ENCODE measurements around the gene SLC9A9.

The SLC9A9 gene

GRCh38 chr3:143596957-143597642 is 251.2 kb downstream of the SLC9A9 start:
- Mint-ChIP-seq H3K27ac (no peak overlapping the region), H3K4me1 (ENCODE audit: low read depth) (no peaks in the 10 kb centered on the region), H3K36me3 (ENCODE audit: low read depth) (no peaks in the 10 kb centered on the region), H3K27me3 (ENCODE audit: low read depth) (no peaks in the 10 kb centered on the region), H3K4me3 (no peak overlapping the region), H3K9me3 (no peaks in the 10 kb centered on the region)

GRCh38 chr3:143595456-143596077 is 252.7 kb downstream of the SLC9A9 start:
- no peaks in the 10 kb centered on the region for H3K36me3 Mint-ChIP-seq (ENCODE audit: low read depth)
- no peaks in the 10 kb centered on the region for H3K27me3 Mint-ChIP-seq (ENCODE audit: low read depth)
- no peaks in the 10 kb centered on the region for H3K9me3 Mint-ChIP-seq
- no peak overlapping the region for H3K27ac Mint-ChIP-seq
- H3K4me1 Mint-ChIP-seq (ENCODE audit: low read depth), result no peaks in the 10 kb centered on the region
- H3K4me3 Mint-ChIP-seq, result no peak overlapping the region

GRCh38 chr3:143594206-143594605 is 254.1 kb downstream of the SLC9A9 start:
- H3K9me3 Mint-ChIP-seq, result no peaks in the 10 kb centered on the region
- no peaks in the 10 kb centered on the region for H3K27me3 Mint-ChIP-seq (ENCODE audit: low read depth)
- no peaks in the 10 kb centered on the region for H3K36me3 Mint-ChIP-seq (ENCODE audit: low read depth)
- no peak overlapping the region for H3K27ac Mint-ChIP-seq
- H3K4me1 Mint-ChIP-seq (ENCODE audit: low read depth), result no peaks in the 10 kb centered on the region
- H3K4me3 Mint-ChIP-seq, result no peak overlapping the region

GRCh38 chr3:143590660-143591059 is 257.6 kb downstream of the SLC9A9 start:
- Mint-ChIP-seq H3K27ac (no peak overlapping the region), H3K36me3 (ENCODE audit: low read depth) (no peaks in the 10 kb centered on the region), H3K4me1 (ENCODE audit: low read depth) (peaks cover 8% of the 10 kb centered on the region)

GRCh38 chr3:143586576-143586975 is 261.7 kb downstream of the SLC9A9 start:
- no peaks in the 10 kb centered on the region for H3K9me3 Mint-ChIP-seq
- H3K27ac Mint-ChIP-seq, result no peak overlapping the region
- no peaks in the 10 kb centered on the region for H3K36me3 Mint-ChIP-seq (ENCODE audit: low read depth)
- H3K27me3 Mint-ChIP-seq (ENCODE audit: low read depth), result no peaks in the 10 kb centered on the region
- H3K4me3 Mint-ChIP-seq, result no peak overlapping the region
- peaks cover 11% of the 10 kb centered on the region for H3K4me1 Mint-ChIP-seq (ENCODE audit: low read depth)

More at GRCh38 chr3:143590660-143591059, 257.6 kb downstream of the SLC9A9 start:
- no peaks in the 10 kb centered on the region for H3K27me3 Mint-ChIP-seq (ENCODE audit: low read depth)
- no peaks in the 10 kb centered on the region for H3K9me3 Mint-ChIP-seq
- no peak overlapping the region for H3K4me3 Mint-ChIP-seq

GRCh38 chr3:143585720-143586456 is 262.4 kb downstream of the SLC9A9 start:
- no peaks in the 10 kb centered on the region for H3K9me3 Mint-ChIP-seq
- H3K36me3 Mint-ChIP-seq (ENCODE audit: low read depth), result no peaks in the 10 kb centered on the region
- no peak overlapping the region for H3K27ac Mint-ChIP-seq
- no peak overlapping the region for H3K4me3 Mint-ChIP-seq
- H3K27me3 Mint-ChIP-seq (ENCODE audit: low read depth), result no peaks in the 10 kb centered on the region
- peaks cover 11% of the 10 kb centered on the region for H3K4me1 Mint-ChIP-seq (ENCODE audit: low read depth)

GRCh38 chr3:143584474-143584873 is 263.8 kb downstream of the SLC9A9 start:
- peaks cover 11% of the 10 kb centered on the region for H3K4me1 Mint-ChIP-seq (ENCODE audit: low read depth)
- no peaks in the 10 kb centered on the region for H3K27me3 Mint-ChIP-seq (ENCODE audit: low read depth)
- no peaks in the 10 kb centered on the region for H3K36me3 Mint-ChIP-seq (ENCODE audit: low read depth)
- H3K9me3 Mint-ChIP-seq, result no peaks in the 10 kb centered on the region
- H3K4me3 Mint-ChIP-seq, result no peak overlapping the region
- no peak overlapping the region for H3K27ac Mint-ChIP-seq

GRCh38 chr3:143581972-143582722 is 266.1 kb downstream of the SLC9A9 start:
- Mint-ChIP-seq H3K36me3 (ENCODE audit: low read depth) (peaks cover 3% of the 10 kb centered on the region), H3K27ac (no peak overlapping the region), H3K4me3 (no peak overlapping the region), H3K9me3 (peaks cover 3% of the 10 kb centered on the region), H3K4me1 (ENCODE audit: low read depth) (peaks cover 11% of the 10 kb centered on the region), H3K27me3 (ENCODE audit: low read depth) (no peaks in the 10 kb centered on the region)

- Mint-ChIP-seq H3K9me3 (peaks cover 3% of the 10 kb centered on the region), H3K4me1 (ENCODE audit: low read depth) (no peaks in the 10 kb centered on the region), H3K4me3 (no peak overlapping the region), H3K36me3 (ENCODE audit: low read depth) (peaks cover 3% of the 10 kb centered on the region), H3K27me3 (ENCODE audit: low read depth) (no peaks in the 10 kb centered on the region), H3K27ac (no peak overlapping the region)
Observed at GRCh38 chr3:143578810-143579435, 269.3 kb downstream of the SLC9A9 start.

- H3K27me3 Mint-ChIP-seq (ENCODE audit: low read depth), result no peaks in the 10 kb centered on the region
- H3K27ac Mint-ChIP-seq, result no peak overlapping the region
- peaks cover 3% of the 10 kb centered on the region for H3K36me3 Mint-ChIP-seq (ENCODE audit: low read depth)
- no peaks in the 10 kb centered on the region for H3K4me1 Mint-ChIP-seq (ENCODE audit: low read depth)
- peaks cover 3% of the 10 kb centered on the region for H3K9me3 Mint-ChIP-seq
- no peak overlapping the region for H3K4me3 Mint-ChIP-seq
Observed at GRCh38 chr3:143576568-143577270, 271.5 kb downstream of the SLC9A9 start.

- no peaks in the 10 kb centered on the region for H3K4me1 Mint-ChIP-seq (ENCODE audit: low read depth)
- H3K36me3 Mint-ChIP-seq (ENCODE audit: low read depth), result peaks cover 3% of the 10 kb centered on the region
- H3K4me3 Mint-ChIP-seq, result no peak overlapping the region
- peaks cover 3% of the 10 kb centered on the region for H3K9me3 Mint-ChIP-seq
- no peaks in the 10 kb centered on the region for H3K27me3 Mint-ChIP-seq (ENCODE audit: low read depth)
- no peak overlapping the region for H3K27ac Mint-ChIP-seq
Observed at GRCh38 chr3:143574933-143575332, 273.3 kb downstream of the SLC9A9 start.

- Mint-ChIP-seq H3K9me3 (peaks cover 3% of the 10 kb centered on the region), H3K27ac (no peak overlapping the region), H3K36me3 (ENCODE audit: low read depth) (peaks cover 3% of the 10 kb centered on the region), H3K27me3 (ENCODE audit: low read depth) (no peaks in the 10 kb centered on the region), H3K4me1 (ENCODE audit: low read depth) (no peaks in the 10 kb centered on the region), H3K4me3 (no peak overlapping the region)
Observed at GRCh38 chr3:143573610-143574303, 274.5 kb downstream of the SLC9A9 start.

- Mint-ChIP-seq H3K36me3 (ENCODE audit: low read depth) (no peaks in the 10 kb centered on the region), H3K27me3 (ENCODE audit: low read depth) (no peaks in the 10 kb centered on the region), H3K9me3 (no peaks in the 10 kb centered on the region), H3K4me3 (no peak overlapping the region), H3K27ac (no peak overlapping the region), H3K4me1 (ENCODE audit: low read depth) (no peaks in the 10 kb centered on the region)
Observed at GRCh38 chr3:143571548-143571947, 276.7 kb downstream of the SLC9A9 start.
